H1 (cell line): ENCODE data around the gene JAKMIP2. TPM values are rescaled to one million over a fixed set of nuclear protein-coding genes. Genes with fewer than 3 reads are reported as not detected.

Source experiments
- CTCF ChIA-PET: fragments of 300-600 bp; sonication (Branson Sonifier 250); formaldehyde crosslinking; loops from one replicate; lab custom pipeline; 2021; ENCODE audit not compliant: partially characterized antibody; lab: Charles Lee
- POLR2A ChIA-PET: fragments of 300-600 bp; sonication (Branson Sonifier 250); formaldehyde crosslinking; loops from one replicate; lab custom pipeline; 2021; ENCODE audit warnings: inconsistent platforms; ENCODE audit not compliant: partially characterized antibody; lab: Charles Lee
- DNase-seq, 2 experiments: peaks; one replicate each; pipeline versions ENCODE4 v3.0.0 to v3.0.0-alpha.2; 2010 to 2022; ENCODE audit warnings: low spot score in 2 of 2, low read depth in 1 of 2, mixed read lengths in 1 of 2
- FAIRE-seq: peaks from 2 replicates; lab custom pipeline; 2011; peaks lifted over from hg19 to GRCh38; lab: Jason Lieb, UNC
- H2AFZ ChIP-seq: 2 replicates; pipeline ENCODE4 v1.8.1; 2012; ENCODE audit warnings: low read length, inconsistent platforms
- H2AK5ac ChIP-seq: 2 replicates; pipeline ENCODE4 v1.6.1; 2013; ENCODE audit warnings: low read depth, low read length
- H2BK120ac ChIP-seq: replicated peaks from 2 replicates; pipeline ENCODE3; 2013; ENCODE audit warnings: low read depth, low read length, inconsistent platforms
- H2BK12ac ChIP-seq: 2 replicates; pipeline ENCODE4 v1.6.1; 2013; ENCODE audit warnings: low read depth, low read length
- H2BK15ac ChIP-seq: 2 replicates; pipeline ENCODE4 v1.6.1; 2013; ENCODE audit warnings: low read length
- H2BK20ac ChIP-seq: 2 replicates; pipeline ENCODE4 v1.6.1; 2013; ENCODE audit warnings: low read length
- H2BK5ac ChIP-seq: 2 replicates; pipeline ENCODE4 v1.6.1; 2013; ENCODE audit warnings: low read depth, low read length
- H3K14ac ChIP-seq: 2 replicates; pipeline ENCODE4 v1.6.1; 2013; ENCODE audit warnings: inconsistent platforms; ENCODE audit not compliant: insufficient read length
- H3K18ac ChIP-seq: 2 replicates; pipeline ENCODE4 v1.6.1; 2013; ENCODE audit warnings: low read length; ENCODE audit errors: extremely low read depth
- H3K23ac ChIP-seq: 2 replicates; pipeline ENCODE4 v1.6.1; 2013; ENCODE audit warnings: inconsistent platforms; ENCODE audit not compliant: insufficient read length
- H3K23me2 ChIP-seq: 2 replicates; pipeline ENCODE4 v1.6.1; 2013; ENCODE audit warnings: low read depth, low read length
- H3K27ac ChIP-seq: 2 replicates; pipeline ENCODE4 v1.6.1; 2011; ENCODE audit warnings: low read depth, low read length, inconsistent platforms
- H3K27me3 ChIP-seq, 4 experiments: replicated peaks in 1 of 4; 1 replicate in 1 of 4; 2 replicates in 3 of 4; pipeline versions ENCODE4 v1.6.1 to v1.8.1; 2011 to 2013; ENCODE audit warnings: low read length in 3 of 4, mild to moderate bottlenecking in 3 of 4, inconsistent platforms in 2 of 4, mixed read lengths in 2 of 4, moderate library complexity in 1 of 4; ENCODE audit not compliant: control insufficient read depth in 3 of 4, insufficient read depth in 3 of 4; ENCODE audit errors: extremely low read depth in 1 of 4
- H3K36me3 ChIP-seq, 4 experiments: 2 replicates each; pipeline versions ENCODE4 v1.6.1 to v1.8.1; 2011 to 2013; ENCODE audit warnings: mild to moderate bottlenecking in 4 of 4, low read length in 3 of 4, moderate library complexity in 2 of 4, control low read depth in 1 of 4, inconsistent platforms in 1 of 4; ENCODE audit not compliant: insufficient read depth in 4 of 4, control insufficient read depth in 2 of 4
- H3K4ac ChIP-seq: replicated peaks from 2 replicates; pipeline ENCODE3; 2013; ENCODE audit warnings: low read length, low read depth, mixed read lengths, inconsistent platforms; ENCODE audit not compliant: insufficient read length
- H3K4me1 ChIP-seq, 4 experiments: replicated peaks in 1 of 4; 1 replicate in 1 of 4; 2 replicates in 3 of 4; pipeline versions ENCODE4 v1.6.1 to v1.8.1; 2011 to 2013; ENCODE audit warnings: low read length in 3 of 4, inconsistent platforms in 2 of 4, mixed read lengths in 1 of 4; ENCODE audit not compliant: insufficient read depth in 4 of 4, control insufficient read depth in 3 of 4
- H3K4me2 ChIP-seq, 2 experiments: 2 replicates each; pipeline versions ENCODE4 v1.6.1 to v1.8.1; 2011 to 2013; ENCODE audit warnings: low read depth in 2 of 2, low read length in 2 of 2, control low read depth in 1 of 2, inconsistent platforms in 1 of 2, mild to moderate bottlenecking in 1 of 2; ENCODE audit not compliant: insufficient read depth in 1 of 2
- H3K4me3 ChIP-seq, 4 experiments: fragments of 200-600, 300-600 bp in 1 of 4; sonication (generic), shearing (Covaris generic), sonication (Bioruptor Twin) in 1 of 4; 2 replicates each; pipeline versions ENCODE4 v1.5.1 to v1.8.1; 2011 to 2016; ENCODE audit warnings: low read length in 4 of 4, low read depth in 3 of 4, control low read depth in 2 of 4, inconsistent platforms in 2 of 4, mild to moderate bottlenecking in 2 of 4, mixed read lengths in 1 of 4, moderate library complexity in 1 of 4; ENCODE audit not compliant: insufficient read depth in 2 of 4; ENCODE audit errors: extremely low read depth in 1 of 4
- H3K56ac ChIP-seq: replicated peaks from 2 replicates; pipeline ENCODE3; 2013; ENCODE audit warnings: low read depth, mild to moderate bottlenecking, mixed read lengths, low read length, inconsistent platforms; ENCODE audit not compliant: insufficient read length
- H3K79me1 ChIP-seq: 2 replicates; pipeline ENCODE4 v1.6.1; 2013; ENCODE audit warnings: low read depth, low read length, control low read depth
- H3K79me2 ChIP-seq, 2 experiments: 2 replicates each; pipeline versions ENCODE4 v1.6.1 to v1.8.1; 2012 to 2013; ENCODE audit warnings: low read length in 2 of 2, mild to moderate bottlenecking in 2 of 2, inconsistent platforms in 1 of 2; ENCODE audit not compliant: insufficient read depth in 2 of 2, control insufficient read depth in 1 of 2
- H3K9ac ChIP-seq, 4 experiments: replicated peaks in 1 of 4; 1 replicate in 1 of 4; 2 replicates in 3 of 4; pipeline versions ENCODE4 v1.6.1 to v1.8.1; 2011 to 2013; ENCODE audit warnings: low read depth in 3 of 4, low read length in 3 of 4, control low read depth in 2 of 4, mild to moderate bottlenecking in 2 of 4, moderate library complexity in 2 of 4, inconsistent platforms in 1 of 4; ENCODE audit errors: extremely low read depth in 1 of 4
- H3K9me3 ChIP-seq, 2 experiments: 2 replicates each; pipeline versions ENCODE4 v1.6.1 to v1.8.1; 2012 to 2013; ENCODE audit warnings: mild to moderate bottlenecking in 2 of 2, moderate library complexity in 2 of 2, control low read depth in 1 of 2, inconsistent platforms in 1 of 2, low read depth in 1 of 2, low read length in 1 of 2, mixed read lengths in 1 of 2; ENCODE audit not compliant: insufficient read depth in 2 of 2
- H4K20me1 ChIP-seq, 2 experiments: replicated peaks in 1 of 2; 2 replicates each; pipeline versions ENCODE3 to v1.8.1; 2011 to 2013; ENCODE audit warnings: inconsistent platforms in 2 of 2, low read length in 2 of 2, mild to moderate bottlenecking in 1 of 2; ENCODE audit not compliant: insufficient read depth in 2 of 2, control insufficient read depth in 1 of 2
- H4K5ac ChIP-seq: 2 replicates; pipeline ENCODE4 v1.6.1; 2013; ENCODE audit warnings: low read length, low read depth, mixed read lengths, inconsistent platforms; ENCODE audit not compliant: insufficient read length
- H4K8ac ChIP-seq: 2 replicates; pipeline ENCODE4 v1.8.0; 2013; ENCODE audit warnings: mild to moderate bottlenecking, moderate library complexity, low read length, inconsistent platforms; ENCODE audit not compliant: insufficient read depth; ENCODE audit errors: extremely low read depth
- H4K91ac ChIP-seq: replicated peaks from 2 replicates; pipeline ENCODE3; 2013; ENCODE audit warnings: low read length, mixed read lengths, inconsistent platforms; ENCODE audit not compliant: insufficient read length
- ATF2 ChIP-seq: IDR thresholded peaks from 2 replicates; pipeline ENCODE4 v1.6.1; 2012; ENCODE audit warnings: low read length, inconsistent platforms
- CBX8 ChIP-seq: fragments of 300-800, 300-1000 bp; sonication (generic); IDR thresholded peaks from 2 replicates; pipeline ENCODE4 v1.7.1; 2016; ENCODE audit warnings: low read depth, low read length, borderline replicate concordance
- CHD2 ChIP-seq: IDR thresholded peaks from 2 replicates; pipeline ENCODE4 v1.6.1; 2012; ENCODE audit warnings: low read length, improper control_type of control experiment
- CREB1 ChIP-seq: IDR thresholded peaks from 2 replicates; pipeline ENCODE4 v1.6.1; 2012; ENCODE audit warnings: inconsistent platforms
- CTBP2 ChIP-seq: IDR thresholded peaks from 2 replicates; pipeline ENCODE4 v1.7.0; 2011; ENCODE audit warnings: borderline replicate concordance, mild to moderate bottlenecking, moderate library complexity, mixed read lengths, low read length; ENCODE audit not compliant: insufficient read depth, insufficient read length
- JUN ChIP-seq: IDR thresholded peaks from 2 replicates; pipeline ENCODE4 v1.6.1; 2011; ENCODE audit warnings: low read depth, mild to moderate bottlenecking, improper control_type of control experiment, low read length
- MAFK ChIP-seq: IDR thresholded peaks from 2 replicates; pipeline ENCODE4 v1.6.1; 2012; ENCODE audit warnings: low read depth, mild to moderate bottlenecking, improper control_type of control experiment, low read length
- SAP30 ChIP-seq: fragments of 300-600 bp; sonication (generic); IDR thresholded peaks from 2 replicates; pipeline ENCODE4 v1.7.1; 2012; ENCODE audit warnings: low read length, moderate library complexity, mild to moderate bottlenecking, inconsistent platforms; ENCODE audit not compliant: insufficient read depth, insufficient replicate concordance
- SP4 ChIP-seq: IDR thresholded peaks from 2 replicates; pipeline ENCODE4 v1.6.1; 2012; ENCODE audit warnings: low read length, inconsistent platforms
- TEAD4 ChIP-seq: IDR thresholded peaks from 2 replicates; pipeline ENCODE4 v1.6.1; 2012; ENCODE audit warnings: low read depth, low read length, inconsistent platforms, mixed read lengths
- YY1 ChIP-seq: IDR thresholded peaks from 2 replicates; pipeline ENCODE4 v1.6.1; 2011; ENCODE audit warnings: low read depth, mild to moderate bottlenecking, low read length
- WGBS, 2 experiments: shearing (Covaris generic) in 1 of 2; methylation state at CpG; one replicate each; pipeline versions ENCODE4 v1.1.6 to v1.1.7; 2013 to 2015; ENCODE audit warnings: low lambda C conversion rate in 2 of 2, mixed read lengths in 2 of 2, inconsistent platforms in 1 of 2, low coverage in 1 of 2, missing lambda C conversion rate in 1 of 2; ENCODE audit not compliant: insufficient replicate concordance in 2 of 2, insufficient coverage in 1 of 2, insufficient read length in 1 of 2; ENCODE audit errors: extremely low coverage in 1 of 2, missing lambda C conversion rate in 1 of 2; 5-methylcytosine and 5-hydroxymethylcytosine counted together
- polyA plus RNA-seq, 7 experiments: library from polyadenylated mRNA; depleted of rRNA in 3 of 7; stranded (reverse) in 5 of 7; unstranded in 2 of 7; fragments of >200 nt in 5 of 7; fragments of 200-250 nt in 2 of 7; gene quantifications; 1 replicate in 5 of 7; 2 replicates in 1 of 7; 4 replicates in 1 of 7; pipeline versions ENCODE4 v1.2.1 to v1.2.3, GENCODE V29; 2011 to 2013; ENCODE audit warnings: missing spikeins in 2 of 7, mixed read lengths in 2 of 7
- total RNA-seq: library from RNA; stranded (reverse); fragmentation: NEBNext Ultra II Directional; extraction: Animal tissue kit (Norgen Biotek cat#: 25700); gene quantifications from 2 replicates; pipeline ENCODE4 v1.2.1, GENCODE V29; 2021
- TF ChIP-seq, protein P1 (sequence below): IDR thresholded peaks from 2 replicates; pipeline ENCODE4 v1.6.1; 2012; ENCODE audit warnings: inconsistent platforms

The JAKMIP2 gene
- total and polyA plus RNA-seq, 2 of the 8 experiments (the other 6 are each of a cell fraction or from before 2014, with no cell fraction given), result 2.4 to 13.6 TPM

GRCh38 chr5:147821766-147822165 is 39.2 kb upstream of the JAKMIP2 start:
- Histone ChIP-seq H3K4ac (no peak overlapping the region), H4K20me1 (no peaks in the 10 kb centered on the region), H3K4me2 (no peak overlapping the region), H2AK5ac (no peak overlapping the region), H3K79me1 (no peaks in the 10 kb centered on the region), H3K27ac (no peak overlapping the region), H4K91ac (no peak overlapping the region), H2AFZ (no peak overlapping the region), H3K9me3 (no peaks in the 10 kb centered on the region), H4K8ac (no peak overlapping the region), H3K14ac (no peak overlapping the region), H3K4me1 (no peaks in the 10 kb centered on the region), H2BK12ac (no peak overlapping the region), H2BK20ac (no peak overlapping the region), H2BK120ac (no peak overlapping the region), H4K5ac (no peak overlapping the region), H3K79me2 (no peaks in the 10 kb centered on the region), H3K18ac (no peak overlapping the region), H3K4me3 (no peak overlapping the region), H3K23ac (no peak overlapping the region), H3K9ac (no peak overlapping the region), H3K27me3 (no peaks in the 10 kb centered on the region), H2BK5ac (no peak overlapping the region), H3K36me3 (no peaks in the 10 kb centered on the region), H3K56ac (no peak overlapping the region), H3K23me2 (no peaks in the 10 kb centered on the region), H2BK15ac (no peak overlapping the region)
- CTCF ChIA-PET, result interaction anchor here (0.8 to 2.7 kb wide), 14 partner anchors 12 to 243 kb away, joined by 3 to 53 read pairs (median 6); partner anchors contain the start of gene JAKMIP2
- 87% methylated on average over 5 of the region's 5 CpGs; no CpG with 5 or more reads in 1 of the 2 experiments for WGBS, 2 experiments
- no peak for DNase-seq
- FAIRE-seq, result no peak
- POLR2A ChIA-PET, result interaction anchor here (1.7 kb wide), 1 partner anchor 177 kb away, joined by 3 read pairs; no protein-coding TSS in a partner anchor
- TF ChIP-seq YY1 (no peak), CTBP2 (no peak), JUN (no peak), SAP30 (no peak), TEAD4 (no peak), CREB1 (no peak), SP4 (no peak), CBX8 (no peak), CHD2 (no peak), ATF2 (no peak), MAFK (no peak)
- TF ChIP-seq, protein P1, sequence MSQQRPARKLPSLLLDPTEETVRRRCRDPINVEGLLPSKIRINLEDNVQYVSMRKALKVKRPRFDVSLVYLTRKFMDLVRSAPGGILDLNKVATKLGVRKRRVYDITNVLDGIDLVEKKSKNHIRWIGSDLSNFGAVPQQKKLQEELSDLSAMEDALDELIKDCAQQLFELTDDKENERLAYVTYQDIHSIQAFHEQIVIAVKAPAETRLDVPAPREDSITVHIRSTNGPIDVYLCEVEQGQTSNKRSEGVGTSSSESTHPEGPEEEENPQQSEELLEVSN, result no peak
